ENCODE measurements around the gene HSPA12B.
A peak's percentile ranks its signal among the peaks of the same experiment; 100 is the strongest.

Gene HSPA12B

DNA sequence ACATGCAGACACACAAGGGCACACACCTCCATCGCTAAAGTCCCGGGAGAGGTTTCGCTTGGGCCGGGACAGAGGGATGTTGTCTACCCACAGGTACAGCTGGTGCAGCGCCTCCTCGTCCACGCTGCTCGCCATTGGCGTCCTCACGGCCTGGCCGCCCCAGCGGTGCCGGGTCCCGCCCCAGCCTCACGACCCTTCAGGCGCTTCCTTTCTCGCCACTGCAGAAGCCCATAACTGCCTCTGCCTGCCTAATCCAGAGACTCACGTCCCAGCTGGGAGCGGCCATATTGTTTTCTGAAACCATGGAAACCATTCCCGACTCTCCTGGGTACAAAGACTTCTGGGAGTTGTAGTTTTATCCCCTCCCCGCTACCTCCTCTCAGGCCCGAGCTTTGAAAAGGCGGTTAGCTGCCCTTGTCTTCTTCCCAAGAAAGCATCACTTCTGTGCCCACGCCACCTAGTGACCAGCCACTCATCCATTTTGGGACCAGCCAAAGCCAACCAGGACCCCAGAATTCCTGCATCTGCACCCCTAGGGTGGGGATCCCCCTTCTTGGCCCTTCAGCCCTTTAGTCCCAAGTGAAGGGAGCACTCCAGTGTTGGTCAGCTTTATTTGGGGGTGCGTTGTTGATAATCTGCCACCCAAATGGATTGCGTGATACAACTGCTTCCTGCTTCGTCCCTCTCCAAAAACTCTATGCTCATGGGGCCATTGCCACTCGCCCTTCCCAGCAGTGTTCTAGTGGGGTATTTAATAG is 48.8 kb downstream of the HSPA12B start, which contains the start of gene SPEF1 (continued):
- TF ChIP-seq, protein P1, sequence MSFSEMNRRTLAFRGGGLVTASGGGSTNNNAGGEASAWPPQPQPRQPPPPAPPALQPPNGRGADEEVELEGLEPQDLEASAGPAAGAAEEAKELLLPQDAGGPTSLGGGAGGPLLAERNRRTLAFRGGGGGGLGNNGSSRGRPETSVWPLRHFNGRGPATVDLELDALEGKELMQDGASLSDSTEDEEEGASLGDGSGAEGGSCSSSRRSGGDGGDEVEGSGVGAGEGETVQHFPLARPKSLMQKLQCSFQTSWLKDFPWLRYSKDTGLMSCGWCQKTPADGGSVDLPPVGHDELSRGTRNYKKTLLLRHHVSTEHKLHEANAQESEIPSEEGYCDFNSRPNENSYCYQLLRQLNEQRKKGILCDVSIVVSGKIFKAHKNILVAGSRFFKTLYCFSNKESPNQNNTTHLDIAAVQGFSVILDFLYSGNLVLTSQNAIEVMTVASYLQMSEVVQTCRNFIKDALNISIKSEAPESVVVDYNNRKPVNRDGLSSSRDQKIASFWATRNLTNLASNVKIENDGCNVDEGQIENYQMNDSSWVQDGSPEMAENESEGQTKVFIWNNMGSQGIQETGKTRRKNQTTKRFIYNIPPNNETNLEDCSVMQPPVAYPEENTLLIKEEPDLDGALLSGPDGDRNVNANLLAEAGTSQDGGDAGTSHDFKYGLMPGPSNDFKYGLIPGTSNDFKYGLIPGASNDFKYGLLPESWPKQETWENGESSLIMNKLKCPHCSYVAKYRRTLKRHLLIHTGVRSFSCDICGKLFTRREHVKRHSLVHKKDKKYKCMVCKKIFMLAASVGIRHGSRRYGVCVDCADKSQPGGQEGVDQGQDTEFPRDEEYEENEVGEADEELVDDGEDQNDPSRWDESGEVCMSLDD (tag by site-specific recombination; IDR thresholded peaks at IDR 0.05) = peak; percentile 81
- TF ChIP-seq, protein P2, sequence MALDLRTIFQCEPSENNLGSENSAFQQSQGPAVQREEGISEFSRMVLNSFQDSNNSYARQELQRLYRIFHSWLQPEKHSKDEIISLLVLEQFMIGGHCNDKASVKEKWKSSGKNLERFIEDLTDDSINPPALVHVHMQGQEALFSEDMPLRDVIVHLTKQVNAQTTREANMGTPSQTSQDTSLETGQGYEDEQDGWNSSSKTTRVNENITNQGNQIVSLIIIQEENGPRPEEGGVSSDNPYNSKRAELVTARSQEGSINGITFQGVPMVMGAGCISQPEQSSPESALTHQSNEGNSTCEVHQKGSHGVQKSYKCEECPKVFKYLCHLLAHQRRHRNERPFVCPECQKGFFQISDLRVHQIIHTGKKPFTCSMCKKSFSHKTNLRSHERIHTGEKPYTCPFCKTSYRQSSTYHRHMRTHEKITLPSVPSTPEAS (tag by site-specific recombination; IDR thresholded peaks at IDR 0.05) = 0 out of 2 replicates have a peak, but pooled peaks have one; percentile 24
- TF ChIP-seq ZNF341 (tag by site-specific recombination; IDR thresholded peaks at IDR 0.05; ENCODE audit: low read depth) (no peak; the same call in 1 of the 2 replicates), ZNF585B (tag by site-specific recombination; IDR thresholded peaks at IDR 0.05) (no peak), FEZF1 (tag by site-specific recombination; IDR thresholded peaks at IDR 0.05) (no peak), ZNF37A (tag by site-specific recombination; IDR thresholded peaks at IDR 0.05) (no peak), MEIS1 (CRISPR knock-in tag; IDR thresholded peaks at IDR 0.05; ENCODE audit: borderline replicate concordance) (no peak), ZNF837 (tag by site-specific recombination; IDR thresholded peaks at IDR 0.05) (no peak), GLIS1 (tag by site-specific recombination; IDR thresholded peaks at IDR 0.05) (no peak), IKZF3 (tag by site-specific recombination; IDR thresholded peaks at IDR 0.05) (peak; percentile 86), ZNF133 (tag by site-specific recombination; IDR thresholded peaks at IDR 0.05) (no peak), YY1 (tag by site-specific recombination; IDR thresholded peaks at IDR 0.05) (peak; percentile 90), ZNF660 (tag by site-specific recombination; IDR thresholded peaks at IDR 0.05) (no peak), ZNF558 (tag by site-specific recombination; IDR thresholded peaks at IDR 0.05) (no peak), ZNF114 (tag by site-specific recombination; IDR thresholded peaks at IDR 0.05) (no peak)
- TF ChIP-seq, protein P3, sequence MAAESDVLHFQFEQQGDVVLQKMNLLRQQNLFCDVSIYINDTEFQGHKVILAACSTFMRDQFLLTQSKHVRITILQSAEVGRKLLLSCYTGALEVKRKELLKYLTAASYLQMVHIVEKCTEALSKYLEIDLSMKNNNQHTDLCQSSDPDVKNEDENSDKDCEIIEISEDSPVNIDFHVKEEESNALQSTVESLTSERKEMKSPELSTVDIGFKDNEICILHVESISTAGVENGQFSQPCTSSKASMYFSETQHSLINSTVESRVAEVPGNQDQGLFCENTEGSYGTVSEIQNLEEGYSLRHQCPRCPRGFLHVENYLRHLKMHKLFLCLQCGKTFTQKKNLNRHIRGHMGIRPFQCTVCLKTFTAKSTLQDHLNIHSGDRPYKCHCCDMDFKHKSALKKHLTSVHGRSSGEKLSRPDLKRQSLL (tag by site-specific recombination; IDR thresholded peaks at IDR 0.05) = no peak
- TF ChIP-seq, protein P4, sequence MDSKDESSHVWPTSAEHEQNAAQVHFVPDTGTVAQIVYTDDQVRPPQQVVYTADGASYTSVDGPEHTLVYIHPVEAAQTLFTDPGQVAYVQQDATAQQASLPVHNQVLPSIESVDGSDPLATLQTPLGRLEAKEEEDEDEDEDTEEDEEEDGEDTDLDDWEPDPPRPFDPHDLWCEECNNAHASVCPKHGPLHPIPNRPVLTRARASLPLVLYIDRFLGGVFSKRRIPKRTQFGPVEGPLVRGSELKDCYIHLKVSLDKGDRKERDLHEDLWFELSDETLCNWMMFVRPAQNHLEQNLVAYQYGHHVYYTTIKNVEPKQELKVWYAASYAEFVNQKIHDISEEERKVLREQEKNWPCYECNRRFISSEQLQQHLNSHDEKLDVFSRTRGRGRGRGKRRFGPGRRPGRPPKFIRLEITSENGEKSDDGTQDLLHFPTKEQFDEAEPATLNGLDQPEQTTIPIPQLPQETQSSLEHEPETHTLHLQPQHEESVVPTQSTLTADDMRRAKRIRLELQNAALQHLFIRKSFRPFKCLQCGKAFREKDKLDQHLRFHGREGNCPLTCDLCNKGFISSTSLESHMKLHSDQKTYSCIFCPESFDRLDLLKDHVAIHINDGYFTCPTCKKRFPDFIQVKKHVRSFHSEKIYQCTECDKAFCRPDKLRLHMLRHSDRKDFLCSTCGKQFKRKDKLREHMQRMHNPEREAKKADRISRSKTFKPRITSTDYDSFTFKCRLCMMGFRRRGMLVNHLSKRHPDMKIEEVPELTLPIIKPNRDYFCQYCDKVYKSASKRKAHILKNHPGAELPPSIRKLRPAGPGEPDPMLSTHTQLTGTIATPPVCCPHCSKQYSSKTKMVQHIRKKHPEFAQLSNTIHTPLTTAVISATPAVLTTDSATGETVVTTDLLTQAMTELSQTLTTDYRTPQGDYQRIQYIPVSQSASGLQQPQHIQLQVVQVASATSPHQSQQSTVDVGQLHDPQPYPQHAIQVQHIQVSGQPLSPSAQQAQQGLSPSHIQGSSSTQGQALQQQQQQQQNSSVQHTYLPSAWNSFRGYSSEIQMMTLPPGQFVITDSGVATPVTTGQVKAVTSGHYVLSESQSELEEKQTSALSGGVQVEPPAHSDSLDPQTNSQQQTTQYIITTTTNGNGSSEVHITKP (tag by site-specific recombination; IDR thresholded peaks at IDR 0.05) = peak; percentile 23; the same call in 1 of the 2 replicates
- TF ChIP-seq, protein P5, sequence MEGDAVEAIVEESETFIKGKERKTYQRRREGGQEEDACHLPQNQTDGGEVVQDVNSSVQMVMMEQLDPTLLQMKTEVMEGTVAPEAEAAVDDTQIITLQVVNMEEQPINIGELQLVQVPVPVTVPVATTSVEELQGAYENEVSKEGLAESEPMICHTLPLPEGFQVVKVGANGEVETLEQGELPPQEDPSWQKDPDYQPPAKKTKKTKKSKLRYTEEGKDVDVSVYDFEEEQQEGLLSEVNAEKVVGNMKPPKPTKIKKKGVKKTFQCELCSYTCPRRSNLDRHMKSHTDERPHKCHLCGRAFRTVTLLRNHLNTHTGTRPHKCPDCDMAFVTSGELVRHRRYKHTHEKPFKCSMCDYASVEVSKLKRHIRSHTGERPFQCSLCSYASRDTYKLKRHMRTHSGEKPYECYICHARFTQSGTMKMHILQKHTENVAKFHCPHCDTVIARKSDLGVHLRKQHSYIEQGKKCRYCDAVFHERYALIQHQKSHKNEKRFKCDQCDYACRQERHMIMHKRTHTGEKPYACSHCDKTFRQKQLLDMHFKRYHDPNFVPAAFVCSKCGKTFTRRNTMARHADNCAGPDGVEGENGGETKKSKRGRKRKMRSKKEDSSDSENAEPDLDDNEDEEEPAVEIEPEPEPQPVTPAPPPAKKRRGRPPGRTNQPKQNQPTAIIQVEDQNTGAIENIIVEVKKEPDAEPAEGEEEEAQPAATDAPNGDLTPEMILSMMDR (tag by site-specific recombination; IDR thresholded peaks at IDR 0.05) = peak; percentile 86
- TF ChIP-seq, protein P6, sequence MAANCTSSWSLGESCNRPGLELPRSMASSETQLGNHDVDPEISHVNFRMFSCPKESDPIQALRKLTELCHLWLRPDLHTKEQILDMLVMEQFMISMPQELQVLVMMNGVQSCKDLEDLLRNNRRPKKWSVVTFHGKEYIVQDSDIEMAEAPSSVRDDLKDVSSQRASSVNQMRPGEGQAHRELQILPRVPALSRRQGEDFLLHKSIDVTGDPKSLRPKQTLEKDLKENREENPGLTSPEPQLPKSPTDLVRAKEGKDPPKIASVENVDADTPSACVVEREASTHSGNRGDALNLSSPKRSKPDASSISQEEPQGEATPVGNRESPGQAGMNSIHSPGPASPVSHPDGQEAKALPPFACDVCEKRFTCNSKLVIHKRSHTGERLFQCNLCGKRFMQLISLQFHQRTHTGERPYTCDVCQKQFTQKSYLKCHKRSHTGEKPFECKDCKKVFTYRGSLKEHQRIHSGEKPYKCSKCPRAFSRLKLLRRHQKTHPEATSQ (tag by site-specific recombination; IDR thresholded peaks at IDR 0.05) = 0 out of 2 replicates have a peak, but pooled peaks have one; percentile 14
- TF ChIP-seq, protein P7, sequence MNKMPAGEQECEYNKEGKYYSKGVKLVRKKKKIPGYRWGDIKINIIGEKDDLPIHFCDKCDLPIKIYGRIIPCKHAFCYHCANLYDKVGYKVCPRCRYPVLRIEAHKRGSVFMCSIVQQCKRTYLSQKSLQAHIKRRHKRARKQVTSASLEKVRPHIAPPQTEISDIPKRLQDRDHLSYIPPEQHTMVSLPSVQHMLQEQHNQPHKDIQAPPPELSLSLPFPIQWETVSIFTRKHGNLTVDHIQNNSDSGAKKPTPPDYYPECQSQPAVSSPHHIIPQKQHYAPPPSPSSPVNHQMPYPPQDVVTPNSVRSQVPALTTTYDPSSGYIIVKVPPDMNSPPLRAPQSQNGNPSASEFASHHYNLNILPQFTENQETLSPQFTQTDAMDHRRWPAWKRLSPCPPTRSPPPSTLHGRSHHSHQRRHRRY (tag by site-specific recombination; IDR thresholded peaks at IDR 0.05) = no peak
